ENCODE data around the gene BICRAL.
"Not testable (repeated sequence)": the region's sequence is repeated elsewhere in the genome, so short reads cannot be mapped to it uniquely, and the experiment has no call there.

Gene BICRAL

DNA sequence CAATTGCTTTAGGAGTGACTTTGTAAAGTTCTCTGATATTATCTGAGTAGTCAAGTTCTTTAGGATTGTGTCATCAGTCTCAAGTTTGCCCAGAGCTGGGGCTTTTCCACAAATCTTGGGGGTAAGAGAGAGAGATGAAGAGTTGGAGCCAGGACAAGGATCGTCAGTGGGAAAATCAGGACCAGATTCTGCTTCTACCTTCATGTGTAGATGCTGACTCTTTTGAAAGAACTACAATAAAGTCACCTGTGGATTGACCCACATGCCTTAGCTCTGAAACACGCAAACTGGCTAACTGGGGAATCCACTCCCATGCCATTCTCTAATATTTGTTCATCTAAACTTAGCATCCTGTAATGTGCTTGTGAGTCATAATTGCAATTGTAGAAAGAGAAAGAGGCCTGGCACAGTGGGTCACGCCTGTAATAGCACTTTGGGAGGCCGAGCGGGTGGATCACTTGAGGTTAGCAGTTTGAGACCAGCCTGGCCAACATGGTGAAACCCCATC, 15.6 kb upstream of the BICRAL start:
- DNase-seq, result no peak

DNA sequence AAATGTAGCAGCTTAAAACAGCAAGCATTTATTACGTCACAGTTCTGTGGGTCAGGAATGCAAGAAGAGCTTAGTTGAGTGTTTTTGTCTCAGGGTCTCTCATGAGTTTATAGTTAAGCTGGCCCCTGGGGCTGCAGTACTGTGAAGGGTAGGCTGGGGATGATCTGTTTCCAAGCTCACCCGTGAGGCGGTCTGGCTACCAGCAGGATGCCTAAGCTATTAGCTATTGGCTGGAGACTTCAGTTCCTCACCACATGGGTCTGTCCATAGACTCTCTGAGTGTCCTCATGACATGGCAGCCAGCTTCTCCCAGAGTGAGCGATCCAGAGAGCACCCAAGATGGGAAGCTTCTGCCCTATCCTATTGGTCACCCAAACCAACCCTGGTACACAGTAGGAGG, 12.8 kb upstream of the BICRAL start:
- DNase-seq, result no peak

- DNase-seq, result no peak
Observed at GRCh38 chr6:42769836-42770235, 12.0 kb upstream of the BICRAL start.

DNA sequence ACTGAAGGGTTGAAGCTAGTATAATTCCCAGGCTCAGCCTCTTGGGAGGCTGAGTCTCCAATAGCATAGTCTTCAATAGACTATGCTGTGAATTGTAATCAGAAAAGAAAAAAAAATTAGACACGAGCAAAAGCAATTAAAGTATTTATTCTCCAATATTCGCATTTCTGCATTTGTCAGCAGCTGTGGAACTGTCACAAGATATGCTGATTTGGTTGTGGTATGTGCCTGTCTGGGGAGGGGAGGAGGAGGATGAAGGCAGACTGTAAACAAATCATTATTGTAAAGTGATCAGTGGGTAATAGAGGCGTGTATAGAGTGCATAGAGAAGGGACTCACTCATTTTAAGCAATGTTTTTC, 10.1 kb upstream of the BICRAL start:
- DNase-seq, result no peak

- no peak for DNase-seq
Observed at GRCh38 chr6:42774201-42774600, 7.7 kb upstream of the BICRAL start.

GRCh38 chr6:42774821-42775487, 6.9 kb upstream of the BICRAL start:
- DNase-seq, result not testable (repeated sequence)

DNA sequence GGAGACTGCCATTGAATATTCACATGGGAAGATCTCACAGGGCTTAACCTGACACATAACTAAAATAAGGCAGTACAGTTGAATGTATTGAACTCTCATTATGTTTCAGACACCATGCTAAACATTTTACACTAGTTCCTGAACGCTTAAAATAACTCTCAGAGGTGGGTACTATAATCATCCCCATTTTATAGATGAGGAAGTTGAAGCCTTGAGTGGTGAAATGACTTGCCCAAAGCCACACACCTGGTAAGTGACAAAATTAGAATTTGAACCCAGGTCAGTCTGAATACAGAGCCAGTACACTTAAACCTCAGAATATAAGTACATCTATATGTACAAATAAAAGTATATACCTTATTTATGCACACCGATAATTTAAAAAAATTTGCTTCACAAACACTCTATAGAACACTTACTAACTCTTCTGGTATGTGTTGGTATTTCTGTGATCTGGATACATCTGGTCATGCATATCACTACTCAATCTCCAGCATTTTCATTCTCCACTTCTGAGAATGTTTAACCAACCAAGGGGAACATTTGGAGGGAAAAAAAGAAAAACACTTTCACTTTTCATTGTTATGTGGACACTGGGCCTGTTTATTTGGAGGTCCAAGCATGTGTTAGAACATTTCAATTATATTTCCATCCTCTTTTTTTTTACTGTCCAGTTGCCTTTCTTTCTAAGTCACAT, 4.6 kb upstream of the BICRAL start:
- no peak for DNase-seq

- DNase-seq, result no peak
Observed at GRCh38 chr6:42778122-42778521, 3.7 kb upstream of the BICRAL start.

DNA sequence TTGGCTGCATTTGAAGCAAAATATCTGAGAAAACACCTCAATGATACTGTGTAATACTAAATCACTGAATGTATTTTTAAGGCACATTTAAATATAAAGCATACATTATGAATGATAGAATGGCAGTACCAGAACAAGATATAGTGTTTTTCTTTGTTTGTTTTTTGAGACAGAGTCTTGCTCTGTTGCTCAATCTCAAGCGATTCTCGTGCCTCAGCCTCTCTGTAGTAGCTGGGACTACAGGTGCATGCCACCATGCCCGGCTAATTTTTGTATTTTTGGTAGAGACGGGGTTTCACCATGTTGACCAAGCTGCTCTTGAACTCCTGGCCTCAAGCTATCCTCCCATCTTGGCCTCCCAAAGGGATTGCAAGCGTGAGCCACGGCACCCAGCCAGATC, 2.3 kb upstream of the BICRAL start:
- DNase-seq, result no peak

DNA sequence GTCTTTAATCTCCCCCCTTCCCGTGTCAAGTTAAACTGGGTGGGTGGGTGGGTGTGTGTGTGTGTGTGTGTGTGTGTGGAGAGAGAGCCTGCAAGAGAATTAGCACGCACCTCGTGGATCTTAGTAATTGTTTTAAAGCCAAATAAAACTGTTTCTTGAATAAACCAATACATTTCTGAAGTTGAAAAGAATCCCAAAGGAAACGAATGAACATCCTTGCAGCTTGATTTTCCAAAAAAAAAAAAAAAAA, 381 bp upstream of the BICRAL start:
- no peak for DNase-seq

GRCh38 chr6:42782689-42783176, 881 bp downstream of the BICRAL start:
- peak; percentile 45 for DNase-seq

DNA sequence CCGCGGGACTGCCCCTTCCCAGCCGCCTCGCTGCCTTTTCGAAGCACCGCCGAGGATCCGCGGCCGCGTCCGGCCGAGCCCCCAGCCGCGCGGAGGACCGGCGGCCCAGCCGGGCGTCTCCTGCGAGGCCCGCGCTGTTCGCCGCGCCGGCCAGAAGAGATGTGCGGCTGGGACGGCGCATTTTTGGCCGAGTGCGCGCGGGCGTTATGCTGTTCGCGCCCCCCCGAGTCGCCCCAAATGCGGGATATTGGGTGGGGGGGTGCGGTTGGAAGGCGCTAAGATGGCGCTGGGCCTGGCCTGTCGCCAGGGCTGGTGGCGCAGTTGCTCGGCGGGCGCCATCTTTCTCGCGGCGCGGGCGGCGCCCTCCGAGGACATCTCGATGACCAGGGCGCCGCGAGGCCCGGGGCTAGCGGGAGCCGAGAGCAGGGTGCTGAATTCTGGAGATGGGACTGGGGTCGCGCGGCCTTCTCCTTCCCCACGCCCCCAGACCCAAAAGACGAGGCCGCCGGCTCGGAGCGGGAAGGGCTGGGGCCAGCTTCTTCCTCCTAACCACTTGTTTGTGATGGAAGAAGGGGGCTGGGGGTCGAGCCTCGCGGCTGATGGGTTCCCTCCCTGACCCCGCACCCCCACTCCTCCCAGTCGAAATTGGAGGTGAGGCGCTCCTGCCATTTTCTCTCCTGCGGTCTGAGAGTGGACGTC, 1.5 kb downstream of the BICRAL start:
- no peak for DNase-seq

GRCh38 chr6:42783876-42784642, 2.2 kb downstream of the BICRAL start:
- no peak for DNase-seq

GRCh38 chr6:42784717-42785498, 3.1 kb downstream of the BICRAL start:
- no peak for DNase-seq

- DNase-seq, result no peak
Observed at GRCh38 chr6:42786525-42786985, 4.7 kb downstream of the BICRAL start.

DNA sequence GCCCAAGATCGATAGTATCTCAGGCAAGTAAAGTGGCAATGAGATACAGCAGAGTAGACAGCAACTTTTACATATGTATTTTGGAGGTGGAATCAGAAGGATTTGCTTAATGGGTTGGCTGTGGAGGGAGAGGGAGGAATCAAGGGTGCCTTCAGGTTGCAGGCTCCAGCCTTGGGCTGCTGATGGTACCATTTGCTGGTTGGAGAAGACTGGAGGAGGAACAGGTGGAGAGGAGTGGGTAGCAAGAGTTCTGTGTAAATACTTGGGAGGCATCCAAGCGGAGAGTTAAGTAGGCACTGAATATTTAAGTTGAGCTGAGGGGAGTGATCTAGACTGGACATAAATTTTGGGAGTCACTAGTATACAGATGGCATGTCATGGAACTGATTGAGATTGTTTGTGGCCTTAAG, 5.2 kb downstream of the BICRAL start:
- peak; percentile 89 for DNase-seq

GRCh38 chr6:42788671-42789070, 6.8 kb downstream of the BICRAL start:
- DNase-seq, result no peak

DNA sequence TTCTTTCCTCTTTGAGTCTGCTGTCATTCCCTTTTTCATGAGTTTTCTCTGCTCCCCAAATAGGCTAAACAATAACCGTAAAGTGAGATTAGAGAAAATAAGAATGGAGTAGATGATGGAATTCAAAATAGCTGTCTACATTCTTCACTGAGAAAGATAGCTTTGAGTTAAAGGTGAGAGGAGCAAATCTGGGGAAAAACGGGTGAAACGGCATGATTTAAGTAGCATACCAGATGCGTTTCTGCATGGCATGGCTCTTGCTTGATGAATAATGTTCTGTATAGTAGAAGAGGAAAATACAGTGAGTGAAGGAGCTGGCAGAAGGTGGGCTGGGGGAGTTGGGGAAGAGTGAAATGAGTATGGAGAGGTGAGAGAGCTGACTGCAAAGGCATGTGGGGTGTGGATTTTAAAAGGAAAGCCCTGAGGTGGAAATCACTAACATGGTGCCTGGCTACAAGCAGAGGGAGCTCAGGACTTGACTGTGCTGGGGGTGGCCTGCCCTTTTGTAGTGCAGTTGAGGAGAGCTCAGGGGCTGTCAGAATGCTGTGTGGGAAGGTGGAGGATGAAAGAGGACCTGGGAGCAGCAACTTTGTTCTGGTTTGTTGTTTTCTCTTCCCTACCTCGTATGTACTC, 8.8 kb downstream of the BICRAL start:
- DNase-seq, result no peak

GRCh38 chr6:42791706-42792320, 10.0 kb downstream of the BICRAL start:
- no peak for DNase-seq

DNA sequence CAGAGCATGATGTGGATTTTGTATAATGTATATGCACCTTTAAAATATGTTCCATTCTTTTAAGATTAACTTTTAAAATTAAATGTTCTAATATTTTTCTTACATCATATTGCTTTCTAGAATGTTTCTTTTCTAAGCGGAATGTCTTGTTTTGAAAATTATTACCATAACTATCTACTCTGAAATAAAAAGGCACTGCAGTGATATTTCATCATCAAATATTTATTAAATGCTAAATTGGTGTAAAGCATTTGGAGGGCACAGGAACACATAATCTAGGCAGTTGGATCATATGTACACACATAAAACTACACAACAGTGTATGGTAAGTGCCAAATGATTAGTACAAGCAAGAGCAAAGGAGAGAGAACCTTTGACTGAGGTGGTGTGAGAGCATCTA, 13.8 kb downstream of the BICRAL start:
- no peak for DNase-seq

DNA sequence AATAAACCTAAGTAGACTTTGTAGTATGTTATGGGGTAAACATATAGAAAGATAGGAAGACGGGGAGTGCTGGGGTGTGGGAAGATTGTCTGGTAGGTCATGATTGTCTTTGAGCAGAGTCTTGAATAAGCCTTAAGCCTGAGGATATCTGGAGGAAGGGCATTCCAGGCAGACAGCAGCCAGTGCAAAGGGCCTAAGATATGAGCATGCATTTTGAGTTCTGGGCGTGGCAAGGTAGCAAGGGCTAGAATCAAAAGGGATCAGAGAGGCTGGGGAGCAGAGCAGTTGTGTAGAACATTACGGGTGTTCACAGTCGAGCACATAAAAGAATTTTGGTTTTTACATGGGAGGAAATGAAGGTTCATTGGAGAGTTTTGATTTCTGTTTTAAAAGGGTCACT, 14.3 kb downstream of the BICRAL start:
- no peak for DNase-seq

DNA sequence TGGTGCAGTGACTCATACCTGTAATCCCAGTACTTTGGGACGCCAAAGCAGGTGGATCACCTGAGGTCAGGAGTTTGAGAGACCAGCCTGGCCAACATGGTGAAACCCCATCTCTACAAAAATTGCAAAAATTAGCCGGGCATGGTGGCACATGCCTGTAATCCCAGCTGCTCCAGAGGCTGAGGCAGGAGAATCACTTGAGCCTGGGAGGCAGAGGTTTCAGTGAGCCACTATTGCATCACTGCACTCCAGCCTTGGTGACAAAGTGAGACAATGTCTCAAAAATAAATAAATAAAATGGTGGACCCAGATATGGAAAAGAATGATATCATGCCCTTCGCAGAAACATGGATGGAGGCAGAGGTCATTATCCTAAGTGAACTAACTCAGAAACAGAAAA, 15.8 kb downstream of the BICRAL start:
- not testable (repeated sequence) for DNase-seq

All from DMS 273 treated with DMSO at 0.1 percent for 48 hours (cell line).